HEK293 (cell line): ENCODE data around the gene C7orf57.

Experiments
- CTCF ChIA-PET: fragments of 350-600 bp; formaldehyde crosslinking; extraction: SDS; loops from one replicate; lab custom pipeline; 2021; ENCODE audit warnings: antibody characterized with exemption; lab: Yijun Ruan, JAX
- POLR2A ChIA-PET: fragments of 300-600 bp; formaldehyde crosslinking; extraction: SDS; loops from one replicate; lab custom pipeline; 2020; ENCODE audit warnings: antibody characterized with exemption, inconsistent platforms; lab: Yijun Ruan, JAX
- H3K27ac ChIP-seq: fragments of 200-500 bp; sonication (Bioruptor generic); 2 replicates; pipeline ENCODE4 v1.5.1; 2014; ENCODE audit warnings: low read depth, low read length, control low read depth, inconsistent platforms; ENCODE audit errors: extremely low read depth
- H3K36me3 ChIP-seq, 2 experiments: fragments of 200-500 bp in 1 of 2; sonication (Bioruptor generic) in 1 of 2; 1 replicate in 1 of 2; 2 replicates in 1 of 2; pipeline ENCODE4 v1.5.1; 2014 to 2017; ENCODE audit warnings: inconsistent platforms in 2 of 2, low read length in 2 of 2; ENCODE audit not compliant: control insufficient read depth in 2 of 2, insufficient read depth in 1 of 2
- H3K4me1 ChIP-seq: fragments of 200-500 bp; sonication (Bioruptor generic); 2 replicates; pipeline ENCODE4 v1.5.1; 2014; ENCODE audit warnings: mild to moderate bottlenecking, low read length, inconsistent platforms; ENCODE audit not compliant: control insufficient read depth, insufficient read depth
- H3K4me3 ChIP-seq: 2 replicates; pipeline ENCODE4 v1.5.1; 2011; ENCODE audit warnings: low read depth, mild to moderate bottlenecking, control low read depth, low read length, moderate library complexity
- H3K9me3 ChIP-seq: fragments of 200-500 bp; sonication (Bioruptor generic); 2 replicates; pipeline ENCODE4 v1.5.1; 2014; ENCODE audit warnings: low read depth, low read length, inconsistent platforms; ENCODE audit not compliant: control insufficient read depth, insufficient read depth
- EGR2 ChIP-seq: fragments of 450-650 bp; formaldehyde crosslinking; IDR thresholded peaks from 2 replicates; pipeline ENCODE4 v1.5.1; 2016; ENCODE audit warnings: low read depth, missing biosample characterization, missing genetic modification characterization
- MZF1 ChIP-seq: fragments of 450-650 bp; formaldehyde crosslinking; IDR thresholded peaks from 2 replicates; pipeline ENCODE4 v1.5.1; 2017; ENCODE audit warnings: missing biosample characterization, missing genetic modification characterization, borderline replicate concordance
- OVOL3 ChIP-seq: fragments of 450-650 bp; formaldehyde crosslinking; IDR thresholded peaks from 2 replicates; pipeline ENCODE4 v1.5.1; 2016; ENCODE audit warnings: missing biosample characterization, missing genetic modification characterization
- SCRT1 ChIP-seq: fragments of 450-650 bp; formaldehyde crosslinking; IDR thresholded peaks from 2 replicates; pipeline ENCODE4 v1.5.1; 2016; ENCODE audit warnings: missing biosample characterization, missing genetic modification characterization, borderline replicate concordance
- YY2 ChIP-seq: fragments of 450-650 bp; formaldehyde crosslinking; IDR thresholded peaks from 2 replicates; pipeline ENCODE4 v1.5.1; 2016; ENCODE audit warnings: missing biosample characterization, missing genetic modification characterization
- ZBTB11 ChIP-seq: fragments of 450-650 bp; formaldehyde crosslinking; conservative IDR thresholded peaks from 2 replicates; pipeline ENCODE4 v1.5.1; 2016; ENCODE audit warnings: low read depth, missing biosample characterization, missing genetic modification characterization
- ZBTB20 ChIP-seq: fragments of 450-650 bp; formaldehyde crosslinking; IDR thresholded peaks from 2 replicates; pipeline ENCODE4 v1.5.1; 2016; ENCODE audit warnings: missing biosample characterization, missing genetic modification characterization
- ZBTB26 ChIP-seq: fragments of 450-650 bp; formaldehyde crosslinking; optimal IDR thresholded peaks from 2 replicates; pipeline ENCODE3; 2016; ENCODE audit warnings: missing biosample characterization, mild to moderate bottlenecking, missing genetic modification characterization
- ZBTB44 ChIP-seq: fragments of 450-650 bp; IDR thresholded peaks from 2 replicates; pipeline ENCODE4 v1.5.1; 2018; ENCODE audit warnings: missing biosample characterization, mild to moderate bottlenecking, missing genetic modification characterization
- ZBTB8A ChIP-seq: fragments of 450-650 bp; formaldehyde crosslinking; IDR thresholded peaks from 2 replicates; pipeline ENCODE4 v1.5.1; 2016; ENCODE audit warnings: missing biosample characterization, missing genetic modification characterization
- ZIC2 ChIP-seq: fragments of 450-650 bp; formaldehyde crosslinking; IDR thresholded peaks from 2 replicates; pipeline ENCODE4 v1.5.1; 2016; ENCODE audit warnings: missing biosample characterization, missing genetic modification characterization
- ZNF146 ChIP-seq: fragments of 450-650 bp; formaldehyde crosslinking; IDR thresholded peaks from 2 replicates; pipeline ENCODE4 v1.5.1; 2016; ENCODE audit warnings: missing biosample characterization, missing genetic modification characterization
- ZNF155 ChIP-seq: fragments of 450-650 bp; formaldehyde crosslinking; IDR thresholded peaks from 2 replicates; pipeline ENCODE4 v1.5.1; 2016; ENCODE audit warnings: missing biosample characterization, missing genetic modification characterization
- ZNF175 ChIP-seq: fragments of 450-650 bp; formaldehyde crosslinking; IDR thresholded peaks from 2 replicates; pipeline ENCODE4 v1.5.1; 2016; ENCODE audit warnings: missing biosample characterization, missing genetic modification characterization
- ZNF19 ChIP-seq: fragments of 450-650 bp; formaldehyde crosslinking; IDR thresholded peaks from 2 replicates; pipeline ENCODE4; 2016; ENCODE audit warnings: missing biosample characterization, missing genetic modification characterization, low read depth
- ZNF416 ChIP-seq: fragments of 450-650 bp; formaldehyde crosslinking; IDR thresholded peaks from 2 replicates; pipeline ENCODE4 v1.5.1; 2016; ENCODE audit warnings: missing biosample characterization, missing genetic modification characterization
- ZNF558 ChIP-seq: fragments of 450-650 bp; formaldehyde crosslinking; IDR thresholded peaks from 2 replicates; pipeline ENCODE4 v1.5.1; 2016; ENCODE audit warnings: missing biosample characterization, missing genetic modification characterization
- ZNF561 ChIP-seq: fragments of 450-650 bp; IDR thresholded peaks from 2 replicates; pipeline ENCODE4 v1.5.1; 2018; ENCODE audit warnings: missing biosample characterization, missing genetic modification characterization, borderline replicate concordance
- ZNF629 ChIP-seq: fragments of 450-650 bp; formaldehyde crosslinking; IDR thresholded peaks from 2 replicates; pipeline ENCODE4 v1.5.1; 2017; ENCODE audit warnings: missing biosample characterization, missing genetic modification characterization
- ZNF654 ChIP-seq: fragments of 450-650 bp; formaldehyde crosslinking; IDR thresholded peaks from 2 replicates; pipeline ENCODE4 v1.5.1; 2016; ENCODE audit warnings: low read depth, missing biosample characterization, missing genetic modification characterization
- ZNF658 ChIP-seq: fragments of 450-650 bp; formaldehyde crosslinking; IDR thresholded peaks from 2 replicates; pipeline ENCODE4; 2016; ENCODE audit warnings: missing biosample characterization, missing genetic modification characterization
- ZNF768 ChIP-seq: fragments of 450-650 bp; formaldehyde crosslinking; IDR thresholded peaks from 2 replicates; pipeline ENCODE4 v1.5.1; 2018; ENCODE audit warnings: missing biosample characterization, mild to moderate bottlenecking, missing genetic modification characterization
- TF ChIP-seq, protein P1 (sequence below): fragments of 450-650 bp; formaldehyde crosslinking; IDR thresholded peaks from 2 replicates; pipeline ENCODE4 v1.5.1; 2016; ENCODE audit warnings: missing biosample characterization, missing genetic modification characterization
- TF ChIP-seq, protein P2 (sequence below): fragments of 450-650 bp; IDR thresholded peaks from 2 replicates; pipeline ENCODE4 v1.5.1; 2018; ENCODE audit warnings: missing biosample characterization, missing genetic modification characterization

Gene C7orf57

DNA sequence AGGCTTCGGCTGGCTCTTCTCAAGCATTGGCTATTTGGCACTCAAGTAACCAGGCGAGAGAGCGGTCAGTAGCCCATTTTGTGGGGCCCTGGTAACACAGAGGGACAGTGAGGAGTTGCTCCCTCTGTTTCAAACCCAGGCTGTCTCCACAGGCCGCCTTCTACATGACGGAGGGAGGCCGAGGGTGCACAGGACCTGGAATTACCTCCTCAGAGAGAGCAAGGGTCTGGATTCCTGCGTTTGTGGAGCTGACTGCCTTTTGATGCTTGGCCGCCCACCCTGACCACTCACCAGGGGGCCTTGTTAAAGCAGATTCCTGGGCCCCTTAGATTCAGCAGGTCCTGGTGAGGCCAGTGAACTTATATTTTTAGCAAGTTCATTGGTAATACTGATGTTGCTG, 66.0 kb downstream of the C7orf57 start:
- Histone ChIP-seq H3K4me1 (no peaks in the 10 kb centered on the region), H3K36me3 (peaks cover 15 to 77% of the 10 kb centered on the region in 2 experiments), H3K9me3 (no peaks in the 10 kb centered on the region), H3K4me3 (no peak overlapping the region), H3K27ac (no peak overlapping the region)
- ChIA-PET CTCF (interaction anchor here (0.5 to 1.6 kb wide), 4 partner anchors 9 to 112 kb away, joined by 3 to 10 read pairs (median 7); no protein-coding TSS in a partner anchor), POLR2A (interaction anchor here (0.6 to 3.3 kb wide), 2 partner anchors 12 to 164 kb away, joined by 3 to 11 read pairs; partner anchors contain the start of gene UPP1)
- TF ChIP-seq ZNF768 (tag by site-specific recombination) (no peak), ZNF658 (tag by site-specific recombination) (no peak), ZBTB44 (tag by site-specific recombination) (no peak), ZNF629 (tag by site-specific recombination) (no peak), ZNF416 (tag by site-specific recombination) (no peak), ZNF19 (tag by site-specific recombination) (no peak), ZBTB26 (tag by site-specific recombination) (no peak), ZIC2 (tag by site-specific recombination) (no peak)

GRCh38 chr7:48101968-48102367, 66.6 kb downstream of the C7orf57 start:
- Histone ChIP-seq H3K36me3 (peaks cover 15 to 78% of the 10 kb centered on the region in 2 experiments), H3K4me3 (no peak overlapping the region), H3K4me1 (no peaks in the 10 kb centered on the region), H3K27ac (no peak overlapping the region), H3K9me3 (no peaks in the 10 kb centered on the region)
- ChIA-PET CTCF (interaction anchor here (0.9 to 1.6 kb wide), 5 partner anchors 9 to 133 kb away, joined by 3 to 10 read pairs (median 5); no protein-coding TSS in a partner anchor), POLR2A (interaction anchor here (3.3 kb wide), 1 partner anchor 13 kb away, joined by 11 read pairs; the partner anchor contains the start of gene UPP1)
- no peak for TF ChIP-seq MZF1

DNA sequence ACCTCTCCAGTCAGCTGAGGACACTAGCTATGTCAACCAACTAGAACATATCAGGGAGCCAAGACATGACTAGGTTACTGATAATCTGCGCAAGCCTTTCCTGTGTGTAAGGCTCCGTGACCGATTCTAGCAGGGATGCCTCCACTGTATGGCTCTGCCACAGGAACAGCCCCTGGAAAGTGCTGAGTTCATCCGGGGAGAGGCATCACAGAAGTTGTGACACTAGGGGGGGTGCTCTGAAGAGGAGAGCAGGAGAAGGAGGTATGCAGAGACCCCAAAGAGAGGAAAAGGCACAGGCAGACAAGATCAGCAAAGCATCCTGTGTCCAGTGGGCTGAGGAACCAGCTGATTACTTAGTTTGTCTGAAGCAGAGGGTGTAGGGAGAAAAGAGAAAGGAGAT, 67.2 kb downstream of the C7orf57 start:
- Histone ChIP-seq H3K4me3 (no peak overlapping the region), H3K36me3 (peaks cover 10 to 79% of the 10 kb centered on the region in 2 experiments), H3K27ac (no peak overlapping the region), H3K4me1 (no peaks in the 10 kb centered on the region), H3K9me3 (no peaks in the 10 kb centered on the region)
- POLR2A ChIA-PET, result interaction anchor here (3.3 kb wide), 1 partner anchor 13 kb away, joined by 11 read pairs; the partner anchor contains the start of gene UPP1
- CTCF ChIA-PET, result interaction anchor here (0.7 to 2.7 kb wide), 8 partner anchors 8 to 157 kb away, joined by 3 to 10 read pairs (median 6); no protein-coding TSS in a partner anchor
- TF ChIP-seq, protein P1, sequence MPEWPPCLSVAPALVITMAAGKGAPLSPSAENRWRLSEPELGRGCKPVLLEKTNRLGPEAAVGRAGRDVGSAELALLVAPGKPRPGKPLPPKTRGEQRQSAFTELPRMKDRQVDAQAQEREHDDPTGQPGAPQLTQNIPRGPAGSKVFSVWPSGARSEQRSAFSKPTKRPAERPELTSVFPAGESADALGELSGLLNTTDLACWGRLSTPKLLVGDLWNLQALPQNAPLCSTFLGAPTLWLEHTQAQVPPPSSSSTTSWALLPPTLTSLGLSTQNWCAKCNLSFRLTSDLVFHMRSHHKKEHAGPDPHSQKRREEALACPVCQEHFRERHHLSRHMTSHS (tag by site-specific recombination), result no peak
- TF ChIP-seq OVOL3 (tag by site-specific recombination) (no peak), ZNF558 (no peak), ZBTB11 (tag by site-specific recombination) (no peak), ZNF654 (tag by site-specific recombination) (no peak), ZNF561 (no peak), ZNF155 (tag by site-specific recombination) (no peak), ZNF175 (tag by site-specific recombination) (no peak), ZBTB20 (tag by site-specific recombination) (no peak), ZBTB8A (tag by site-specific recombination) (no peak), YY2 (no peak), ZNF146 (tag by site-specific recombination) (no peak), EGR2 (tag by site-specific recombination) (no peak), SCRT1 (no peak)
- TF ChIP-seq, protein P2, sequence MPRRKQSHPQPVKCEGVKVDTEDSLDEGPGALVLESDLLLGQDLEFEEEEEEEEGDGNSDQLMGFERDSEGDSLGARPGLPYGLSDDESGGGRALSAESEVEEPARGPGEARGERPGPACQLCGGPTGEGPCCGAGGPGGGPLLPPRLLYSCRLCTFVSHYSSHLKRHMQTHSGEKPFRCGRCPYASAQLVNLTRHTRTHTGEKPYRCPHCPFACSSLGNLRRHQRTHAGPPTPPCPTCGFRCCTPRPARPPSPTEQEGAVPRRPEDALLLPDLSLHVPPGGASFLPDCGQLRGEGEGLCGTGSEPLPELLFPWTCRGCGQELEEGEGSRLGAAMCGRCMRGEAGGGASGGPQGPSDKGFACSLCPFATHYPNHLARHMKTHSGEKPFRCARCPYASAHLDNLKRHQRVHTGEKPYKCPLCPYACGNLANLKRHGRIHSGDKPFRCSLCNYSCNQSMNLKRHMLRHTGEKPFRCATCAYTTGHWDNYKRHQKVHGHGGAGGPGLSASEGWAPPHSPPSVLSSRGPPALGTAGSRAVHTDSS, result no peak
